ENCODE results near the gene PDCD7. TPM values are rescaled to one million over a fixed set of nuclear protein-coding genes. Genes with fewer than 3 reads are reported as not detected.
A peak's percentile ranks its signal among the peaks of the same experiment; 100 is the strongest.

The PDCD7 gene
- total and polyA plus RNA-seq, 3 experiments from 2014 or later: 21.7 to 39.6 (median 33.6) TPM

DNA sequence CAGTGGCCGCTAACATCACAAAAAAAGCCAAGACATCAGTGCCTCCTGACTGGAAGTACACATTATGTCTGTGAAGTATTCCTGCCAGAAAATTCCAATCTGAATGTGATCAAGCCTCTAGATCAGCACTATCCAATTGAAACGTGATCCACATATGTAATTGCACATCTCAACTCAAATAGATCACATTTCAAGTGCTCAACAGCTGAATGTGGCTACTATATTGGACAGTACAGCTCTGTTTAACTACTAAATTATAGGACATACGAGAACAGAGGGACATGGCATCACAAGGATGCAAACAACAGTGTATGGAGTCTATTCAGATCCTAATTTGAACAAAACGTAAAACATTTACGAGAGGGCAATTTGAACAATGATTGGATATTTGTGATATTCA, 18.1 kb downstream of the PDCD7 start:
- Histone ChIP-seq H3K4me1 (ENCODE audit: insufficient read depth, low read length) (no peaks in the 10 kb centered on the region), H3K27ac (ENCODE audit: low read depth, low read length) (no peak overlapping the region), H3K27me3 (ENCODE audit: insufficient read depth, low read length, poor library complexity, severe bottlenecking) (no peaks in the 10 kb centered on the region), H3K4me3 (ENCODE audit: low read length) (no peak overlapping the region), H3K9me3 (ENCODE audit: low read length) (no peaks in the 10 kb centered on the region), H3K36me3 (ENCODE audit: insufficient read depth, low read length) (peaks cover 25% of the 10 kb centered on the region)
- no peaks in the 10 kb centered on the region for H3K4me1 Mint-ChIP-seq
- no peak for DNase-seq
- H3K9me3 Mint-ChIP-seq: no peaks in the 10 kb centered on the region
- H3K4me3 Mint-ChIP-seq: no peak overlapping the region
- ChIA-PET CTCF (no interaction called here), POLR2A (no interaction called here)
- no peak overlapping the region for H3K27ac Mint-ChIP-seq
- H3K27me3 Mint-ChIP-seq: no peaks in the 10 kb centered on the region
- H3K36me3 Mint-ChIP-seq: peaks cover 0 to 79% (median 21%) of the 10 kb centered on the region in 3 donors

DNA sequence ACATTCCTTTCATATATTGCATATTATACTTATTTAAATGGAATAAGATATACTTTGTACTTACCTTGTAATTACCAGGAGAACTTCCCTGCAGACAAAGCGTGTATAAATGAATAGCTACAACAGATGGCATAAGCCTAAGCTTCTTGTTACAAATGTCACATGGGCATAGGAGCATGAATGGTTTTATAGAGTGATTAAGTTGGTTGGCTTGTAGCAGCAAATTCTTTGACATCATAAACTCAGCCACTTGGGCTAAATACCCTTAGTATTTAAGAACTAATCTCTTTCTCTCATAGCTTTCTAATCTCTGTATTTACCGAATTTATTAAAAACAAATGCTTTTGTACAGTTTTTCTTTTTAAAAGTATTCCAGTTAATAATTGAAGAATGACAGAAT, 18.5 kb downstream of the PDCD7 start, which contains the start of gene UBAP1L:
Gene UBAP1L, minus strand, starts transcription at position 115 of the 400 bp plus-strand sequence. CDS start 8,985 bp downstream, outside the sequence.
- Mint-ChIP-seq H3K4me3 (no peak within 1 kb of the TSS), H3K4me1 (no peaks in the 10 kb centered on the region), H3K9me3 (no peaks in the 10 kb centered on the region), H3K27me3 (no peaks in the 10 kb centered on the region), H3K27ac (no peak within 1 kb of the TSS), H3K36me3 (peaks cover 0 to 78% (median 21%) of the 10 kb centered on the region in 3 donors)
- CTCF ChIA-PET: no interaction called here
- DNase-seq: no peak
- Histone ChIP-seq H3K4me1 (ENCODE audit: insufficient read depth, low read length) (no peaks in the 10 kb centered on the region), H3K27me3 (ENCODE audit: insufficient read depth, low read length, poor library complexity, severe bottlenecking) (no peaks in the 10 kb centered on the region), H3K9me3 (ENCODE audit: low read length) (no peaks in the 10 kb centered on the region), H3K4me3 (ENCODE audit: low read length) (no peak within 1 kb of the TSS), H3K36me3 (ENCODE audit: insufficient read depth, low read length) (peaks cover 25% of the 10 kb centered on the region), H3K27ac (ENCODE audit: low read depth, low read length) (no peak within 1 kb of the TSS)
- POLR2A ChIA-PET: no interaction called here

DNA sequence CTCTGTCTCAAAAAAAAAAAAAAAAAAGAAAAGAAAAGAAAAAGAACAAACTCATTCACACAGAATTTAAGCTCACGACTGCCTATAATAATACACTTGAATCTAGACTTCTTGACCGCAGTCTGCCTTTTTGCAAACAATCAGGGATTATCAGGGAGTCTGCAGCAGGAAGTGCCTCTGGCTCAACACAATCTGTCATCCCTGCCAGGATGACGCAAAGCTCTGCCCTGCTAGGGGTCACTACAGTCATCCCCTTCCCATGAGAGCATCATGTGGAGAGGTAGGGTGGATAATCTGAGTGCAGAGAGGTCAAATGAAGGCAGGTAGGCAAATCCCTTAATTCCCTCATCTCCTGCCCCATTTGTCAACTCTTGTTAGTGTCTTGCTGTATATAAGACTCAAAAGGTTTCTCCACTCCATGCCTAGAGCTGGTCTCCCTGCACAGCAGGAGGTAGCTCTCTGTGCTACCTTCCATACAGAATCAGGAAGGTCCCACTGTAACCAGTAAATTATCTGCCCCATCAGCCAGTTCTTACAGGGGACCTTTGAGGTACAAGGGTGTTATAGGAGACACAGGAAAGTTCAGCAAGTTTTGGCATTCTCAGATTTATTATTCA, 22.8 kb downstream of the PDCD7 start:
- H3K27me3 ChIP-seq (ENCODE audit: insufficient read depth, low read length, poor library complexity, severe bottlenecking): no peaks in the 10 kb centered on the region
- no peaks in the 10 kb centered on the region for H3K4me1 ChIP-seq (ENCODE audit: insufficient read depth, low read length)
- H3K4me3 ChIP-seq (ENCODE audit: low read length): no peak overlapping the region
- H3K27ac ChIP-seq (ENCODE audit: low read depth, low read length): no peak overlapping the region
- ChIA-PET POLR2A (no interaction called here), CTCF (no interaction called here)
- no peak overlapping the region for H3K4me3 Mint-ChIP-seq
- H3K4me1 Mint-ChIP-seq: no peaks in the 10 kb centered on the region
- no peaks in the 10 kb centered on the region for H3K36me3 ChIP-seq (ENCODE audit: insufficient read depth, low read length)
- no peak for DNase-seq
- H3K9me3 ChIP-seq (ENCODE audit: low read length): no peaks in the 10 kb centered on the region
- H3K36me3 Mint-ChIP-seq: peaks cover 0 to 60% (median 13%) of the 10 kb centered on the region in 3 donors
- no peaks in the 10 kb centered on the region for H3K27me3 Mint-ChIP-seq
- peak overlapping the region in 4 of 8 donors; percentile 1 to 54 (median 28) for H3K27ac Mint-ChIP-seq
- no peaks in the 10 kb centered on the region for H3K9me3 Mint-ChIP-seq

DNA sequence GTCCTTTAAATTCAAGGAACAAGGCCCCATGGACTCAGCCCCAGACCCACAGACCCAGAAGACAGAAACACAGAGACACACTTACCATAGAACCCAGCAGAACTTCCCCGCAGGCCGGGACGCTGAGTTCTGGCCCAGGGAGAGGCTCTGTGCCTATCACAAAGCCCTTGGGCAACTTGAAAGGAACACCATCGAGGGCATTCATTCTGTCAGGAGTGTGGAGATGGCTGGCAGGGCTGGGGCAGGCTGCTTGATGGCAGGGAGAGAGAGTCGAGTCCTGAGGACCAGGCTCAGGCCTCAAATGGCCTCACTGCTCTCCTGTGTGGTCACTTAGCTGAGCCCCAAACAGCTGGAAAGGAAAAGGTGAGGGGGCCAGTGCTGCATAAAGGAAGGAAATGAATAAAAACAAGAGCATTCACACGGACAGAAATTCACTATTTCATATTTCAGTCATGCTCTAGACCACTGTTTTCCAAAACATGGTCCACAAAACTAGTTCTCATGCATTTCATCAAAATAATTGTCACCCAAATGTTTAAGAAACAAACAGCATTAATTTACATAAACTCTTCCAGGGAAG, 27.5 kb downstream of the PDCD7 start:
- no peaks in the 10 kb centered on the region for H3K27me3 Mint-ChIP-seq
- no peak overlapping the region for H3K4me3 ChIP-seq (ENCODE audit: low read length)
- no peak overlapping the region for H3K4me3 Mint-ChIP-seq
- ChIA-PET POLR2A (no interaction called here), CTCF (interaction anchor here (1.6 kb wide), 1 partner anchor 375 kb away, joined by 3 read pairs; no protein-coding TSS in a partner anchor)
- H3K36me3 ChIP-seq (ENCODE audit: insufficient read depth, low read length): peaks cover 5% of the 10 kb centered on the region
- no peaks in the 10 kb centered on the region for H3K9me3 ChIP-seq (ENCODE audit: low read length)
- no peak for DNase-seq
- H3K4me1 ChIP-seq (ENCODE audit: insufficient read depth, low read length): no peaks in the 10 kb centered on the region
- H3K27me3 ChIP-seq (ENCODE audit: insufficient read depth, low read length, poor library complexity, severe bottlenecking): no peaks in the 10 kb centered on the region
- no peak overlapping the region for H3K27ac ChIP-seq (ENCODE audit: low read depth, low read length)
- H3K36me3 Mint-ChIP-seq: peaks cover 3 to 58% (median 12%) of the 10 kb centered on the region in 3 donors
- peak overlapping the region in 1 of 8 donors; percentile 46 for H3K27ac Mint-ChIP-seq
- H3K4me1 Mint-ChIP-seq: peaks cover 0 to 5% (median 5%) of the 10 kb centered on the region in 3 donors
- H3K9me3 Mint-ChIP-seq: no peaks in the 10 kb centered on the region

DNA sequence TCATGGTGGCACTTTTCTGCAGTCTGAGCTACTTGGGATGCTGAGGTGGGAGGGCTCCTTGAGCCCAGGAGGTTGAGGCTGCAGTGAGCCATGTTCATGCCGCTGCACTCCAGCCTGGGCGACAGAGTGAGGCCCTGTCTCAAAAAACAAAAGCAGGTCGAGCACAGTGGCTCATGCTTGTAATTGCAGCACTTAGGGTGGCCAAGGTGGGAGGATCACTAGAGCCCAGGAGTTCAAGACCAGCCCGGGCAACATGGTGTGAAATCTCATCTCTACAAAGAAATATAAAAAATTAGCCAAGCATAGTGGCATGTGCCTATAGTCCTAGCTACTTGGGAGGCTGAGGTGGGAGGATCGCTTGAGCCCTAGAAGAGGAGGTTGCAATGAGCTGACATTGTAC, 28.6 kb downstream of the PDCD7 start:
- Mint-ChIP-seq H3K36me3 (peaks cover 3 to 66% (median 13%) of the 10 kb centered on the region in 3 donors), H3K4me3 (no peak overlapping the region), H3K27me3 (no peaks in the 10 kb centered on the region), H3K27ac (peak overlapping the region in 1 of 8 donors; percentile 47), H3K9me3 (no peaks in the 10 kb centered on the region), H3K4me1 (peaks cover 0 to 5% (median 5%) of the 10 kb centered on the region in 3 donors)
- no peaks in the 10 kb centered on the region for H3K27me3 ChIP-seq (ENCODE audit: insufficient read depth, low read length, poor library complexity, severe bottlenecking)
- ChIA-PET CTCF (no interaction called here), POLR2A (interaction anchor here (0.6 kb wide), 1 partner anchor 27 kb away, joined by 3 read pairs; no protein-coding TSS in a partner anchor)
- H3K9me3 ChIP-seq (ENCODE audit: low read length): no peaks in the 10 kb centered on the region
- H3K36me3 ChIP-seq (ENCODE audit: insufficient read depth, low read length): peaks cover 5% of the 10 kb centered on the region
- no peak overlapping the region for H3K27ac ChIP-seq (ENCODE audit: low read depth, low read length)
- H3K4me1 ChIP-seq (ENCODE audit: insufficient read depth, low read length): no peaks in the 10 kb centered on the region
- no peak overlapping the region for H3K4me3 ChIP-seq (ENCODE audit: low read length)
- DNase-seq: no peak

DNA sequence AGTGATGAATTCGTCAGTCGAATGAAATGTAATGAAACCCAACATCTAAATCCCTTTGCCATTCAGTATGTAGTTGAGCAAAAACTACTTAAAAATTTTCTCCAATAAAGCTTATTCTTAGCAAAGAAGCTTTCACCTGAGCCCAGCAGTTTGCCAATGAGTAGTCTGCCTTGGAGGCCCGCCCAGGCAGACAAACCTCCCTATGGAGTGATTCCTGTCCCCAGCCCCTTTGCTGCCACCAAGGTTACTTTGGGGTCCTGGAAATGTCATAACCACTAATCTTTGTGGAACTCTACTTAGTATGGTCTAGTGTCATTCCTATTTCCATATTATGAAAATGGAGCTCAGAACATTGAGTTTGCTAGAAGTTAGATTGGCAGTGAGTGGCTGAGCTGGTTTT, 30.7 kb downstream of the PDCD7 start:
- Mint-ChIP-seq H3K4me3 (no peak overlapping the region), H3K9me3 (no peaks in the 10 kb centered on the region), H3K36me3 (peaks cover 10 to 76% (median 20%) of the 10 kb centered on the region in 3 donors), H3K4me1 (peaks cover 0 to 5% (median 5%) of the 10 kb centered on the region in 3 donors), H3K27ac (peak overlapping the region in 2 of 8 donors; percentile 19 to 38), H3K27me3 (no peaks in the 10 kb centered on the region)
- ChIA-PET POLR2A (no interaction called here), CTCF (no interaction called here)
- Histone ChIP-seq H3K4me1 (ENCODE audit: insufficient read depth, low read length) (no peaks in the 10 kb centered on the region), H3K4me3 (ENCODE audit: low read length) (no peak overlapping the region), H3K27ac (ENCODE audit: low read depth, low read length) (no peak overlapping the region), H3K27me3 (ENCODE audit: insufficient read depth, low read length, poor library complexity, severe bottlenecking) (no peaks in the 10 kb centered on the region), H3K36me3 (ENCODE audit: insufficient read depth, low read length) (peaks cover 17% of the 10 kb centered on the region), H3K9me3 (ENCODE audit: low read length) (no peaks in the 10 kb centered on the region)
- no peak for DNase-seq

DNA sequence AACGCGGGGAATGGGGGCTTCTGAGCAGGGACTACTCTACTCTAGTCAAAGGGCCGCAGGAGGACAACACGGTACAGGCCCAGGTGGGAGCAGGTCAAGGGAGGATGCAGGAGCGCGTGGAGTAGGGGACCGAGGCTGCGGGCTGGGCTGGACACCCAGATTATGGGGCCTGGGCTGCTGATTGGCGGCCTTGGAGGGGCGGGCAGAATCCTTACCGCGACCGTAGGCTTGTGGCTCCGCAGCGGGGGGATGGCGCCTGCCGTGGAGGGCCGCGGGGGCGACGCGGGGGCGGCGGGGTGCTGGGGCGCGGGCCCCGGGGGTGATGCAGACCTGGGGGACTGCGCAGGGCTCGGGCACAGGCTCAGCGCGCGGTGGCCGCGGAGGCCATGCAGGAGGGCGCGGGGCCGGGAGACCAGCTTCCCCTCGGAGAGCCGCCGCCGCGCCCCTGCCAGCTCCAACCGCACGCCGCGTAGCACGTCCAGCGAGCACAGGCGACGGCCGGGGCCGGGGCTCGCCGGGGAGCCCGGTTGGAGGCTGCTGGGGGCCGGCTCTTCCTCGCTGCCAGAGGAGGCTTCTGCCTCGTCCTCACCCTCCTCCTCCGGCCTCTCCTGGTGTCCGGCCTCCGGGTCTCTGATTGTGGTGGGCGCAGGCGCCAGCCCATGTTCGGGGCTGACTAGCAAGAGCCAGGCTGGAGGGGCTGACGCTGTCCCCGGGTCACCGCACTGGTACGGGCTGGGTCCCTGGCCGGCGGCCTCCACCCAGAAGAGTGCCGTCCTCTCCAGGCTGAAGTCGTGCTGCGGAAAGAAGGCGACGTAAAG, 31.5 kb downstream of the PDCD7 start:
- Histone ChIP-seq H3K27ac (ENCODE audit: low read depth, low read length) (no peak overlapping the region), H3K36me3 (ENCODE audit: insufficient read depth, low read length) (peaks cover 17% of the 10 kb centered on the region), H3K9me3 (ENCODE audit: low read length) (no peaks in the 10 kb centered on the region), H3K4me3 (ENCODE audit: low read length) (no peak overlapping the region), H3K27me3 (ENCODE audit: insufficient read depth, low read length, poor library complexity, severe bottlenecking) (no peaks in the 10 kb centered on the region), H3K4me1 (ENCODE audit: insufficient read depth, low read length) (no peaks in the 10 kb centered on the region)
- DNase-seq: no peak
- ChIA-PET CTCF (interaction anchor here (0.7 to 1.2 kb wide), 2 partner anchors 12 to 20 kb away, joined by 3 read pairs; no protein-coding TSS in a partner anchor), POLR2A (no interaction called here)
- H3K9me3 Mint-ChIP-seq: no peaks in the 10 kb centered on the region
- H3K27me3 Mint-ChIP-seq: no peaks in the 10 kb centered on the region
- H3K4me3 Mint-ChIP-seq: no peak overlapping the region
- peaks cover 0 to 5% (median 5%) of the 10 kb centered on the region in 3 donors for H3K4me1 Mint-ChIP-seq
- H3K27ac Mint-ChIP-seq: no peak overlapping the region
- H3K36me3 Mint-ChIP-seq: peaks cover 10 to 80% (median 20%) of the 10 kb centered on the region in 3 donors

Measured in CD8-positive, alpha-beta memory T cell (primary cell).